OCI-LY3 (cell line): ENCODE measurements around the gene ABCB8.

Source experiments
- CTCF ChIP-seq: fragments of 200-600, 300-600 bp; sonication (generic); IDR thresholded peaks from 2 replicates; pipeline ENCODE4 v1.5.1; 2014; ENCODE audit warnings: antibody characterized with exemption, low read length, low read depth
- EZH2phosphoT487 ChIP-seq: fragments of 200-600 bp; shearing (Covaris generic); IDR thresholded peaks from 2 replicates; pipeline ENCODE4 v1.6.1; 2018; ENCODE audit warnings: antibody characterized with exemption, mixed run types, low read depth

GRCh38 chr7:151078233-151079040 lies 50.2 kb downstream of the ABCB8 start:
- no peak for TF ChIP-seq CTCF
- no peak for TF ChIP-seq EZH2phosphoT487
